SH-SY5Y (cell line): ENCODE data around the gene SLC7A10.

Experiments used
- GATA2 ChIP-seq: IDR thresholded peaks from 2 replicates; pipeline ENCODE4 v1.6.1; 2011; ENCODE audit warnings: mild to moderate bottlenecking, low read depth, low read length
- GATA3 ChIP-seq: IDR thresholded peaks from 2 replicates; pipeline ENCODE4 v1.6.1; 2011; ENCODE audit warnings: low read depth, mild to moderate bottlenecking, low read length, moderate library complexity

SLC7A10 gene

GRCh38 chr19:33261511-33262189, 36.0 kb upstream of the SLC7A10 start:
- TF ChIP-seq GATA3 (no peak), GATA2 (no peak)

- TF ChIP-seq GATA2, result peak; percentile 45
- TF ChIP-seq GATA3, result no peak
Observed at GRCh38 chr19:33260628-33261418, 35.2 kb upstream of the SLC7A10 start.

- TF ChIP-seq GATA2 (no peak), GATA3 (no peak)
Observed at GRCh38 chr19:33259539-33259938, 33.9 kb upstream of the SLC7A10 start.

GRCh38 chr19:33257828-33258227, 32.2 kb upstream of the SLC7A10 start:
- no peak for TF ChIP-seq GATA3
- TF ChIP-seq GATA2, result no peak

GRCh38 chr19:33256261-33256660, 30.6 kb upstream of the SLC7A10 start:
- TF ChIP-seq GATA3, result no peak
- TF ChIP-seq GATA2, result no peak

- no peak for TF ChIP-seq GATA3
- TF ChIP-seq GATA2, result no peak
Observed at GRCh38 chr19:33255781-33256180, 30.1 kb upstream of the SLC7A10 start.

GRCh38 chr19:33254245-33254824, 28.7 kb upstream of the SLC7A10 start:
- TF ChIP-seq GATA2 (no peak), GATA3 (no peak)

GRCh38 chr19:33252971-33253370, 27.3 kb upstream of the SLC7A10 start:
- no peak for TF ChIP-seq GATA3
- TF ChIP-seq GATA2, result no peak

GRCh38 chr19:33252418-33252962, 26.8 kb upstream of the SLC7A10 start:
- TF ChIP-seq GATA3, result no peak
- no peak for TF ChIP-seq GATA2

- TF ChIP-seq GATA2 (no peak), GATA3 (no peak)
Observed at GRCh38 chr19:33251526-33252090, 26.0 kb upstream of the SLC7A10 start.

GRCh38 chr19:33251076-33251475, 25.4 kb upstream of the SLC7A10 start:
- no peak for TF ChIP-seq GATA2
- TF ChIP-seq GATA3, result no peak

- no peak for TF ChIP-seq GATA2
- TF ChIP-seq GATA3, result no peak
Observed at GRCh38 chr19:33250500-33250899, 24.9 kb upstream of the SLC7A10 start.

GRCh38 chr19:33249740-33250366, 24.2 kb upstream of the SLC7A10 start:
- no peak for TF ChIP-seq GATA3
- no peak for TF ChIP-seq GATA2

- TF ChIP-seq GATA3 (no peak), GATA2 (no peak)
Observed at GRCh38 chr19:33248954-33249613, 23.4 kb upstream of the SLC7A10 start.
